Fibroblast of skin of back (primary cell): ENCODE results near the gene GLB1L2.
A peak's percentile ranks its signal among the peaks of the same experiment; 100 is the strongest.

Experiments used
- DNase-seq: peaks from one replicate; pipeline ENCODE4 v3.0.0-alpha.2; 2013

The GLB1L2 gene

DNA sequence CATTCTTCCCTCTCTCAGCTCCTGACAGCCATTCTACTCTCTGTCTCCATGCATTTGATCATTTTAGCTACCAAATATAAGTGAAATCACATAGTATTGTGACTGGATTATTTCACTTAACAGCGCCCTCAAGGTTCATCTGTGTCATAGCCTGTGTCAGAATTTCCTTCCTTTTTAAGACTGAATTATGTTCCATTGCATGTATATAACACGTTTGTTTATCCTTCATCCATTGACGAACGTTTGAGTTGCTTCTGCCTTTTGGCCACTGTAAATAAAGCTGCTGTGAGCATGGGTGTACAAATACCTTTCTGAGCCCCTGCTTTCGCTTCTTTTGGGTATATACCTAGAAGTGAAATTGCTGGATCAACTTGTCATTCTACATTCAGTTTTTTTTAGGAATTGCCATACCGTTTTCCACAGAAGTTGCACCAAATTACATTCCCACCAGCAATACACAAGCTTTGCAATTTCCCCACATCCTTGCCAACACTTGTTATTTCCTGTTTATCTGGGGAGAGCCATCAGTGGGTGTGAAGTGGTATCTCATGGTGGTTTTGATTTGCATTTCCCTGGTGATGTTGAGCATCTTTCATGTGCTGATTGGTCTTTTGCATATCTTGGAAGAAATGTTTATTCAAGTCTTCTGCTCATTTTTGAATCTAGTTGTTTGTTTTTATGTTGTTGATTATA lies 17.5 kb downstream of the GLB1L2 start:
- DNase-seq, result no peak

- DNase-seq, result no peak
These were observed 18.1 kb downstream of the GLB1L2 start for GRCh38 chr11:134349802-134350355.

DNA sequence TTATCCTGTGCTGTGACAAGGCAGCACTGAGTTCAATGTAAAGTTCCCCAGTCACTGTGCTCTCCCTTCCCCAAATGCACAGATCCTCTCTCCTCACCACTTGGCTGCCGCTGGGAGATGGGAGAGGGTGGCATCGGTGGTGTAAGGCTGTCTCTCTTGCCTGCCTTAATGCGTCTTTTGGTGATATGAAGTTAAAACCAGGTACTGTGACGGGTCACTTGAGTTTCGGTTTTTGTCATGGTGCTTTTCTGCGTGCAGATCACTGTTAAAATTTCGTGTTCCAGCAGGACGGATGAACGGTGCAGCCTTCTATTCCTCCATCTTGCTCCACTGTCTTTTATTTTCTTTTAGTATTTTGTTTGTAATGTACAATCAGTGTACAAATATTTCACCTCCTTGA lies 18.6 kb downstream of the GLB1L2 start:
- no peak for DNase-seq

DNA sequence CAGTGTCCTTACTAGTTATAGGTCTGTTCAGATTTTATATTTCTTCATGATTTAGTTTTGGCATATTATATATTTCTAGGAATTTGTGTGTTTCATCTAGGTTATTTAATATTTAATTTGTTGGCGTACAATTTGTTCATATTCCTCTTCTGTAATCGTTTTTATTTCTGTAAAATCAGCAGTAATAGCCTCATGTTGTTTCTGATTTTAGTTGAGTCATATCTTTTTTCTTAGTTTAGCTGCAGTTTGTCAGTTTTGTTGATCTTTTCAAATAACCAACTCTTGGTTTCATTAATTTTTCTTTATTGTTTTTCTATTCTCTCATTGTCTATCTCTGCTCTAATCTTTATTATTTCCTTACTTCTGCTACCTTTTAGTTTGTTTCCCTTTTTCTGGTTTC lies 20.3 kb downstream of the GLB1L2 start:
- no peak for DNase-seq

- DNase-seq, result no peak
These were observed 23.3 kb downstream of the GLB1L2 start for GRCh38 chr11:134355136-134355535.

DNA sequence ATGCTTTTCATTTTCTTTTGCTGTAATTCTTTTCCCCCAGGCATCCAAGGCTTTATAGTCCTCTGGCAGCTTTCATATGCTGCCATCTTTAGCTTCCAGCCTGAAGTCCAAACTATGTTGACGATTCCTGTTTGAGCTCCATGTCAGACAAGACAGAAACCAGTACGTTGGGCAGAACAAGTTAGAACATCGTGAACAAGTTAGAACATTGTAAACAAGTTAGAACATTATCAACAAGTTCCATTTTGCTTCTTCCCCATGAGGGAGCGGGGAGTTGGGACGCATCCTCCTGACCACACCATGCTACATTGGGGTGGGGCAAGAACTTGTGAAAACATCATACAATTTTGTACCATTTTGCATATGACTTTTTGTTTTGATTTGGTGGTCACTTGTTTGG lies 23.9 kb downstream of the GLB1L2 start:
- no peak for DNase-seq

GRCh38 chr11:134356656-134357544 lies 25.1 kb downstream of the GLB1L2 start:
- no peak for DNase-seq

- DNase-seq, result no peak
These were observed 25.7 kb downstream of the GLB1L2 start for GRCh38 chr11:134357545-134357839.

- DNase-seq, result no peak
These were observed 26.5 kb downstream of the GLB1L2 start for GRCh38 chr11:134358165-134358855.

DNA sequence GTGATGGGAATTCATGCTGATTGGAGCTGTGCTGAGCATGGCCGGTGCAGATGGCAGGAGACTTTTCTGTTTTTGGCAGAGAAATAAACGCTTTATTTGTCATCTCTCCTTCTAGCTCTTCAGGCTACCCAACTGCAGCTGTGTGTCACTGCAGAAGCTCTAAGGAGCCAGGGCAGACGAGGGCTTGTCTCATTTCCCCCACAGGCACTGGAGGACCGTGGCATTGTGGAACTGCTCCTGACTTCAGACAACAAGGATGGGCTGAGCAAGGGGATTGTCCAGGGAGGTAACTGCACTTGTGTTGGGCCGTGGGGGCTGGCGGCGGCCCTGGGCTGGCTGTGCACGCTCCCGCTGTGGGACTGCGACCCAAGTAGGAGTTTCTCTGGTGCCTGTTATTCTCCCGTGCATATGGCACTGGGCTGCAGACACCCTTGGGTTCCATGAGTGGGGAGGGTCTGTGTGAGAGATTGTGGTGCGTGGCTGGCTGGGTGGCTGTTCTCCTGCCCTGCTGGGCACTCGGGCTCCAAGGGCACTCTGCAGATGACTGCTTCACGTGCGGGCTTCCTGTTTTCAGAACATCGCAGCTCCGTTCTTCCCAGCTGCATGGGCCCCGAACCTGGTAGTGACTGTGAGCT lies 27.2 kb downstream of the GLB1L2 start:
- DNase-seq, result no peak

GRCh38 chr11:134359646-134360045 lies 27.9 kb downstream of the GLB1L2 start:
- DNase-seq, result no peak

DNA sequence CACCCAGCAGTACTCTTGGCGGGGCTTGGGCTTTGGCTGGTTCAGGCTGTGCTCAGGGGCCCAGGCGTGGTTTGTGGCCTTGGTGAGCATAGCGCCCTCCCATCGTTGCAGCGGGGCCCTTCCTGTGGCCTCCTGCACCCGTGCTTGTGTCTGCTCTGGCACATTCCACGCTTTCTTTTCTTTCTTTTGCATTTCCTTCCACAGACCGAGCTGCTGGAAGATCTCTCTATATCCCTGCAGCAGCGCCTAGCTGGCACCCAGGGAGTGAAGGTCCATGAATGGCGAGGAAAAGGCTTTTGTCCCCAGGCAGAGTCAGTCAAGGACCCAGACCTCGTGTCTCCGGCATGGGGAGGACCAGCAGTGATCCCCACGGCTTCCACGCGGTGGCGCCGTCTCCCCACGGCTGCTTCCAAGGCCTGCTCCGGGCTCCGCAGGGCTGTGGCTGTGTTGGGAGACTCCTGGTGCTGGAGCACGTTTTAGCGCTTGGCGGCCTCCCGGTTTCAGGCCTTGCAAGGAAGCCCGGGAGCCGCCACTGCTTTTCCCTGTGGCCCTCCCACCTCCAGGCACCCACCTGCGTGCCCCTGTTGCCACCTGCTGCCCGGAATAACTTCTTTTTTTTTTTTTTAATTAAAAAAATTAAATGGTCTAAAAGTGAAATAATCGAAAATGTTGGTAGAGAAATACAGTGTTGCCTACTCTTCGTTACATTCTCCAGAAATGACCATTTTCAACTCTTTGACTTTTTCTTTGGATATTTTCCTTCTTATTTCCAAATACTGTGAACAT lies 28.5 kb downstream of the GLB1L2 start:
- DNase-seq, result peak; percentile 63

- DNase-seq, result no peak
These were observed 29.9 kb downstream of the GLB1L2 start for GRCh38 chr11:134361661-134362060.

GRCh38 chr11:134362192-134362901 lies 30.6 kb downstream of the GLB1L2 start:
- no peak for DNase-seq

GRCh38 chr11:134363161-134363560 lies 31.4 kb downstream of the GLB1L2 start:
- no peak for DNase-seq

GRCh38 chr11:134363592-134363991 lies 31.8 kb downstream of the GLB1L2 start:
- DNase-seq, result no peak

DNA sequence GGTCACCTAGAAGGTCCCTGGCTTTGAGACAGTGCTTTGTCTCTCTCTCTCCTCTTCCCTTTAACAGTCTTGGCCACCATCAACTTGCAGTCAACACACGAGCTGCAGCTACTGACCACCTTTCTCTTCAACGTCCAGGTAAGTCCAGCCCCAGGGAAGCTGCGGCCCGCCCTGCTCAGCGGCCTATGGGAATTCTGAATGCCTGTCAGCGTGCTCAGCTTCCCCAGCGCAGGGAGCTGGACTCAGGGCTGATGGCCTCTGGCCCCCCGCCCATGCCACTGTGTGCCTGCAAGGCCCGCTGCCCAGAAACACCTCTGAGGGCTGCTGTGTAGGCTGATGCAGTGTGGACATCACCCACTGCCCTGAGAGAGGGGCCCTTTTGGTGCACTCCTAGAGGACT lies 32.5 kb downstream of the GLB1L2 start:
- DNase-seq, result no peak

- DNase-seq, result no peak
These were observed 33.5 kb downstream of the GLB1L2 start for GRCh38 chr11:134365011-134365925.

DNA sequence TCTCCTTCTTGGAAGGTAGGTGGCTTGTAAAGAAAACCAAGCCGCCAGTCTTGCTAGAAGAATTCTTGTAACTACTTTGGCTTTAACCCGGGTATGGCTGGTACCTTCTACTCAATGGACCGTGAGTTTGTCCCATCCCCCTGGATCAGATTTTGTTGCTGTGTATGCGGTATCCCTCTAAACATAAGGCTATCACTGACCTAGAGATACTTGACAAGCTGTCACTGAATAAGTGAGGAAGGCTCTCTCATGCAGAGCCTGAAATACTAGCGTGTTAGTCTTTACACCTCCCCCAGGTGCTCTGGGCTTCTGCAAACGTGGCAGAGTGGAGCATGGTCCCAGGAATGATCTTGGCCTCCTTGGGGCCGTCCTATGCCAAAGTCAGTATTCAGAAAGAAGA lies 34.5 kb downstream of the GLB1L2 start:
- no peak for DNase-seq

- no peak for DNase-seq
These were observed 36.0 kb downstream of the GLB1L2 start for GRCh38 chr11:134367781-134368180.
